Neuron (in vitro differentiated cells): Measurements from ENCODE around the gene TET2.

Experiments
- H2AFZ ChIP-seq: one replicate; pipeline ENCODE4 v1.6.1; 2013; ENCODE audit warnings: low read depth, mild to moderate bottlenecking, inconsistent platforms, low read length, moderate library complexity
- H3K27me3 ChIP-seq: one replicate; pipeline ENCODE4 v1.6.1; 2013; ENCODE audit warnings: low read length; ENCODE audit not compliant: insufficient read depth
- H3K36me3 ChIP-seq: one replicate; pipeline ENCODE4 v1.6.1; 2013; ENCODE audit warnings: low read length; ENCODE audit not compliant: insufficient read depth
- H3K4me1 ChIP-seq: one replicate; pipeline ENCODE4 v1.6.1; 2013; ENCODE audit warnings: low read length; ENCODE audit not compliant: insufficient read depth
- H3K4me3 ChIP-seq: 2 replicates; pipeline ENCODE4 v1.5.1; 2013; ENCODE audit warnings: mild to moderate bottlenecking, low read length, moderate library complexity
- H3K9me3 ChIP-seq: one replicate; pipeline ENCODE4 v1.6.1; 2013; ENCODE audit warnings: low read length

TET2 gene

GRCh38 chr4:105305019-105305836 is 158.6 kb downstream of the TET2 start:
- Histone ChIP-seq H3K4me1 (no peaks in the 10 kb centered on the region), H3K27me3 (no peaks in the 10 kb centered on the region), H3K9me3 (peaks cover 2% of the 10 kb centered on the region), H3K36me3 (no peaks in the 10 kb centered on the region), H3K4me3 (no peak overlapping the region), H2AFZ (no peak overlapping the region)

GRCh38 chr4:105306158-105306781 is 159.6 kb downstream of the TET2 start:
- Histone ChIP-seq H3K9me3 (peaks cover 2% of the 10 kb centered on the region), H3K4me3 (no peak overlapping the region), H3K36me3 (no peaks in the 10 kb centered on the region), H3K27me3 (no peaks in the 10 kb centered on the region), H2AFZ (no peak overlapping the region), H3K4me1 (no peaks in the 10 kb centered on the region)

GRCh38 chr4:105306820-105307219 is 160.1 kb downstream of the TET2 start:
- no peak overlapping the region for H2AFZ ChIP-seq
- H3K27me3 ChIP-seq, result no peaks in the 10 kb centered on the region
- H3K36me3 ChIP-seq, result no peaks in the 10 kb centered on the region
- H3K4me1 ChIP-seq, result no peaks in the 10 kb centered on the region
- H3K9me3 ChIP-seq, result peaks cover 2% of the 10 kb centered on the region
- no peak overlapping the region for H3K4me3 ChIP-seq

GRCh38 chr4:105318486-105318885 is 171.8 kb downstream of the TET2 start:
- Histone ChIP-seq H3K4me3 (no peak overlapping the region), H3K9me3 (no peaks in the 10 kb centered on the region), H3K4me1 (no peaks in the 10 kb centered on the region), H3K36me3 (no peaks in the 10 kb centered on the region), H3K27me3 (no peaks in the 10 kb centered on the region), H2AFZ (no peak overlapping the region)

GRCh38 chr4:105327222-105327621 is 180.5 kb downstream of the TET2 start:
- no peaks in the 10 kb centered on the region for H3K4me1 ChIP-seq
- no peaks in the 10 kb centered on the region for H3K36me3 ChIP-seq
- H3K4me3 ChIP-seq, result no peak overlapping the region
- no peak overlapping the region for H2AFZ ChIP-seq
- no peaks in the 10 kb centered on the region for H3K9me3 ChIP-seq
- no peaks in the 10 kb centered on the region for H3K27me3 ChIP-seq

- H3K36me3 ChIP-seq, result no peaks in the 10 kb centered on the region
- no peaks in the 10 kb centered on the region for H3K27me3 ChIP-seq
- H3K9me3 ChIP-seq, result no peaks in the 10 kb centered on the region
- H3K4me1 ChIP-seq, result no peaks in the 10 kb centered on the region
- H3K4me3 ChIP-seq, result no peak overlapping the region
- H2AFZ ChIP-seq, result no peak overlapping the region
Observed at GRCh38 chr4:105327956-105328355, 181.3 kb downstream of the TET2 start.

GRCh38 chr4:105329081-105329480 is 182.4 kb downstream of the TET2 start:
- Histone ChIP-seq H3K9me3 (no peaks in the 10 kb centered on the region), H3K27me3 (no peaks in the 10 kb centered on the region), H3K36me3 (no peaks in the 10 kb centered on the region), H3K4me1 (no peaks in the 10 kb centered on the region), H3K4me3 (no peak overlapping the region), H2AFZ (no peak overlapping the region)
